Activated B cell treated with CpG ODN at 0.5 μM for 24 hours (primary cell): ENCODE measurements around the gene TUBB2B. TPM values are rescaled to one million over a fixed set of nuclear protein-coding genes. Genes with fewer than 3 reads are reported as not detected.
"Not testable (repeated sequence)": the region's sequence is repeated elsewhere in the genome, so short reads cannot be mapped to it uniquely, and the experiment has no call there.

Source experiments
- ATAC-seq: fragments of 200-7000 bp; cut with Tn5 transposase; one replicate; pipeline ENCODE4 v1.10.0; 2021; ENCODE audit warnings: low read depth, mild to moderate bottlenecking, moderate library complexity
- CTCF ChIA-PET: fragments of 350-600 bp; sonication (Branson Sonifier 250); formaldehyde crosslinking; loops from one replicate; lab custom pipeline; 2021; ENCODE audit warnings: antibody characterized with exemption; lab: Charles Lee
- POLR2A ChIA-PET: fragments of 350-600 bp; sonication (Branson Sonifier 250); formaldehyde crosslinking; loops from one replicate; lab custom pipeline; 2021; ENCODE audit warnings: antibody characterized with exemption; lab: Charles Lee
- DNase-seq: peaks from one replicate; pipeline ENCODE4 v3.0.0; 2022
- H3K27ac Mint-ChIP-seq: one replicate; pipeline ENCODE4 v1.8.0; 2020; ENCODE audit warnings: mixed read lengths
- H3K27me3 Mint-ChIP-seq: one replicate; pipeline ENCODE4 v1.8.0; 2021; ENCODE audit warnings: mixed read lengths
- H3K36me3 Mint-ChIP-seq: one replicate; pipeline ENCODE4 v1.8.0; 2021; ENCODE audit warnings: low read depth, mixed read lengths
- H3K4me1 Mint-ChIP-seq: one replicate; pipeline ENCODE4 v1.8.0; 2021; ENCODE audit warnings: mixed read lengths
- H3K4me3 Mint-ChIP-seq: one replicate; pipeline ENCODE4 v1.8.0; 2020; ENCODE audit warnings: mild to moderate bottlenecking, mixed read lengths
- H3K9me3 Mint-ChIP-seq: one replicate; pipeline ENCODE4 v1.8.0; 2020; ENCODE audit warnings: mixed read lengths
- CTCF ChIP-seq: fragments of 200-600 bp; IDR thresholded peaks from one replicate; pipeline ENCODE4 v1.8.0; 2022; ENCODE audit warnings: antibody characterized with exemption, mild to moderate bottlenecking
- intact Hi-C: fragments of 100-400 bp; cut with micrococcal nuclease; formaldehyde crosslinking; loops from one replicate; pipeline ENCODE4 v1.15.1; 2024
- total RNA-seq: library from RNA; stranded (reverse); gene quantifications from 2 replicates; pipeline ENCODE4 v1.2.3, GENCODE V29; 2022

TUBB2B gene
- total RNA-seq, 1 donor from 2014 or later: not detected

- Mint-ChIP-seq H3K4me3 (no peak overlapping the region), H3K27ac (no peak overlapping the region), H3K36me3 (no peaks in the 10 kb centered on the region), H3K9me3 (no peaks in the 10 kb centered on the region), H3K4me1 (peaks cover 6% of the 10 kb centered on the region), H3K27me3 (peaks cover 52% of the 10 kb centered on the region)
- ChIA-PET CTCF (interaction anchor here (1.0 to 1.2 kb wide), 2 partner anchors 12 to 488 kb away, joined by 3 read pairs; no protein-coding TSS in a partner anchor), POLR2A (interaction anchor here (0.5 kb wide), 1 partner anchor 888 kb away, joined by 3 read pairs; the partner anchor contains the start of gene ECI2)
- no peak for ATAC-seq
- no peak for DNase-seq
- no peak for TF ChIP-seq CTCF
- intact Hi-C loops: no loop called here
Measured at GRCh38 chr6:3247255-3248146, 20.0 kb upstream of the TUBB2B start.

GRCh38 chr6:3245216-3245615 lies 17.8 kb upstream of the TUBB2B start:
- CTCF ChIA-PET: no interaction called here
- intact Hi-C loops: no loop called here
- H3K9me3 Mint-ChIP-seq: no peaks in the 10 kb centered on the region
- no peaks in the 10 kb centered on the region for H3K36me3 Mint-ChIP-seq
- H3K4me3 Mint-ChIP-seq: no peak overlapping the region
- POLR2A ChIA-PET: interaction anchor here (0.7 kb wide), 1 partner anchor 102 kb away, joined by 3 read pairs; no protein-coding TSS in a partner anchor
- no peak overlapping the region for H3K27ac Mint-ChIP-seq
- no peak for ATAC-seq
- peaks cover 47% of the 10 kb centered on the region for H3K27me3 Mint-ChIP-seq
- no peaks in the 10 kb centered on the region for H3K4me1 Mint-ChIP-seq
- DNase-seq: no peak
- no peak for TF ChIP-seq CTCF

- POLR2A ChIA-PET: interaction anchor here (0.7 kb wide), 1 partner anchor 101 kb away, joined by 3 read pairs; no protein-coding TSS in a partner anchor
- H3K4me1 Mint-ChIP-seq, CTCF ChIA-PET, H3K36me3 Mint-ChIP-seq, H3K4me3 Mint-ChIP-seq, DNase-seq, intact Hi-C loops, ATAC-seq, H3K27ac Mint-ChIP-seq, H3K9me3 Mint-ChIP-seq: not testable (repeated sequence)
- peaks cover 48% of the 10 kb centered on the region for H3K27me3 Mint-ChIP-seq
Measured at GRCh38 chr6:3244832-3245161, 17.3 kb upstream of the TUBB2B start.

GRCh38 chr6:3244003-3244831 lies 16.8 kb upstream of the TUBB2B start:
- H3K27ac Mint-ChIP-seq: no peak overlapping the region
- intact Hi-C loops: no loop called here
- no peak for DNase-seq
- H3K27me3 Mint-ChIP-seq: peaks cover 46% of the 10 kb centered on the region
- H3K36me3 Mint-ChIP-seq: no peaks in the 10 kb centered on the region
- CTCF ChIA-PET: interaction anchor here (0.6 kb wide), 1 partner anchor 120 kb away, joined by 3 read pairs; no protein-coding TSS in a partner anchor
- H3K4me1 Mint-ChIP-seq: no peaks in the 10 kb centered on the region
- POLR2A ChIA-PET: no interaction called here
- H3K9me3 Mint-ChIP-seq: no peaks in the 10 kb centered on the region
- H3K4me3 Mint-ChIP-seq: no peak overlapping the region
- TF ChIP-seq CTCF: no peak
- ATAC-seq: no peak

- ChIA-PET CTCF (no interaction called here), POLR2A (no interaction called here)
- ATAC-seq (no peak), DNase-seq (no peak)
- H3K4me3 Mint-ChIP-seq: no peak overlapping the region
- H3K4me1 Mint-ChIP-seq: peaks cover under 1% of the 10 kb centered on the region
- H3K9me3 Mint-ChIP-seq: no peaks in the 10 kb centered on the region
- H3K27ac Mint-ChIP-seq: no peak overlapping the region
- TF ChIP-seq CTCF: no peak
- intact Hi-C loops: no loop called here
- no peaks in the 10 kb centered on the region for H3K36me3 Mint-ChIP-seq
- H3K27me3 Mint-ChIP-seq: peaks cover 40% of the 10 kb centered on the region
Measured at GRCh38 chr6:3242768-3243167, 15.3 kb upstream of the TUBB2B start.

- intact Hi-C loops, CTCF ChIA-PET, H3K9me3 Mint-ChIP-seq, POLR2A ChIA-PET, H3K4me3 Mint-ChIP-seq, H3K36me3 Mint-ChIP-seq, ATAC-seq, H3K27ac Mint-ChIP-seq, DNase-seq, H3K4me1 Mint-ChIP-seq: not testable (repeated sequence)
- H3K27me3 Mint-ChIP-seq: peaks cover 40% of the 10 kb centered on the region
Measured at GRCh38 chr6:3241745-3242144, 14.3 kb upstream of the TUBB2B start.
